CD4-positive, alpha-beta T cell treated with Interferon alpha-2 for 1 hour (primary cell): ENCODE results near the gene NOCT.
"Not testable (repeated sequence)": the region's sequence is repeated elsewhere in the genome, so short reads cannot be mapped to it uniquely, and the experiment has no call there.

ENCODE experiments used
- DNase-seq, 2 donors: peaks; one replicate each; pipeline ENCODE4 v3.0.0-alpha.2; 2020 to 2022

NOCT gene

GRCh38 chr4:139011225-139011950, 4.2 kb upstream of the NOCT start:
- no peak for DNase-seq

GRCh38 chr4:139014371-139015268, 961 bp upstream of the NOCT start:
- DNase-seq: peak; percentile 12 to 61

- peak in 1 of 2 donors; percentile 26 for DNase-seq
Observed at GRCh38 chr4:139015948-139016471, 429 bp downstream of the NOCT start.

GRCh38 chr4:139017861-139018260, 2.3 kb downstream of the NOCT start:
- no peak for DNase-seq

GRCh38 chr4:139018501-139018900, 2.9 kb downstream of the NOCT start:
- DNase-seq: no peak

- DNase-seq: no peak
Observed at GRCh38 chr4:139018971-139019758, 3.6 kb downstream of the NOCT start.

GRCh38 chr4:139020384-139020783, 4.8 kb downstream of the NOCT start:
- no peak for DNase-seq

GRCh38 chr4:139021071-139021470, 5.5 kb downstream of the NOCT start:
- DNase-seq: not testable (repeated sequence)

GRCh38 chr4:139022835-139023234, 7.3 kb downstream of the NOCT start:
- no peak for DNase-seq

GRCh38 chr4:139024686-139025085, 9.1 kb downstream of the NOCT start:
- DNase-seq: no peak

- DNase-seq: no peak
Observed at GRCh38 chr4:139025841-139026240, 10.3 kb downstream of the NOCT start.

- DNase-seq: no peak
Observed at GRCh38 chr4:139027776-139028175, 12.2 kb downstream of the NOCT start.

GRCh38 chr4:139028191-139028661, 12.6 kb downstream of the NOCT start:
- no peak for DNase-seq

- DNase-seq: not testable (repeated sequence)
Observed at GRCh38 chr4:139029866-139030363, 14.3 kb downstream of the NOCT start.

GRCh38 chr4:139030614-139031235, 15.1 kb downstream of the NOCT start:
- peak; percentile 76 to 85 for DNase-seq

GRCh38 chr4:139035650-139036049, 20.1 kb downstream of the NOCT start:
- no peak for DNase-seq

- no peak for DNase-seq
Observed at GRCh38 chr4:139036885-139037284, 21.3 kb downstream of the NOCT start.

- no peak for DNase-seq
Observed at GRCh38 chr4:139038874-139039443, 23.4 kb downstream of the NOCT start.

- no peak for DNase-seq
Observed at GRCh38 chr4:139042981-139043460, 27.4 kb downstream of the NOCT start.

- no peak for DNase-seq
Observed at GRCh38 chr4:139044291-139044690, 28.7 kb downstream of the NOCT start.

GRCh38 chr4:139048026-139048425, 32.4 kb downstream of the NOCT start:
- DNase-seq: no peak

GRCh38 chr4:139050446-139050845, 34.9 kb downstream of the NOCT start:
- no peak for DNase-seq
